ENCODE results near the gene KHDC1. TPM values are rescaled to one million over a fixed set of nuclear protein-coding genes. Genes with fewer than 3 reads are reported as not detected.
"Not testable (repeated sequence)": the region's sequence is repeated elsewhere in the genome, so short reads cannot be mapped to it uniquely, and the experiment has no call there.

KHDC1 gene
- total RNA-seq, 1 donor from 2014 or later = 2.6 TPM

GRCh38 chr6:73290435-73290834 lies 27.4 kb upstream of the KHDC1 start:
- H3K4me1 ChIP-seq (ENCODE audit: control insufficient read depth in 3 of 3, insufficient read depth in 3 of 3, low read length in 3 of 3) = no peaks in the 10 kb centered on the region
- no peaks in the 10 kb centered on the region for H3K27me3 ChIP-seq (ENCODE audit: control insufficient read depth in 3 of 3, insufficient read depth in 3 of 3, low read length in 3 of 3)

GRCh38 chr6:73286752-73287151 lies 23.8 kb upstream of the KHDC1 start:
- no peaks in the 10 kb centered on the region for H3K4me1 ChIP-seq (ENCODE audit: control insufficient read depth in 3 of 3, insufficient read depth in 3 of 3, low read length in 3 of 3)
- H3K9ac ChIP-seq (ENCODE audit: low read depth in 1 of 3, low read length in 3 of 3) = no peak overlapping the region
- H3K27me3 ChIP-seq (ENCODE audit: control insufficient read depth in 3 of 3, insufficient read depth in 3 of 3, low read length in 3 of 3) = no peaks in the 10 kb centered on the region
- no peaks in the 10 kb centered on the region for H3K9me3 ChIP-seq (ENCODE audit: control insufficient read depth in 3 of 3, low read length in 3 of 3)
- H3K36me3 ChIP-seq (ENCODE audit: control insufficient read depth in 3 of 3, insufficient read depth in 3 of 3, low read length in 3 of 3) = no peaks in the 10 kb centered on the region
- H3K27ac ChIP-seq (ENCODE audit: low read depth, low read length) = no peak overlapping the region
- no peak overlapping the region for H3K4me3 ChIP-seq (ENCODE audit: low read length in 3 of 3)

More at GRCh38 chr6:73290435-73290834, 27.4 kb upstream of the KHDC1 start:
- no peak overlapping the region for H3K27ac ChIP-seq (ENCODE audit: low read depth, low read length)
- no peaks in the 10 kb centered on the region for H3K9me3 ChIP-seq (ENCODE audit: control insufficient read depth in 3 of 3, low read length in 3 of 3)
- no peak overlapping the region for H3K9ac ChIP-seq (ENCODE audit: low read depth in 1 of 3, low read length in 3 of 3)
- no peak overlapping the region for H3K4me3 ChIP-seq (ENCODE audit: low read length in 3 of 3)
- no peaks in the 10 kb centered on the region for H3K36me3 ChIP-seq (ENCODE audit: control insufficient read depth in 3 of 3, insufficient read depth in 3 of 3, low read length in 3 of 3)

- Histone ChIP-seq H3K36me3 (ENCODE audit: control insufficient read depth in 3 of 3, insufficient read depth in 3 of 3, low read length in 3 of 3) (no peaks in the 10 kb centered on the region), H3K9ac (ENCODE audit: low read depth in 1 of 3, low read length in 3 of 3) (peak overlapping the region in 1 of 3 donors; percentile 2), H3K27me3 (ENCODE audit: control insufficient read depth in 3 of 3, insufficient read depth in 3 of 3, low read length in 3 of 3) (no peaks in the 10 kb centered on the region), H3K27ac (ENCODE audit: low read depth, low read length) (no peak overlapping the region), H3K4me3 (ENCODE audit: low read length in 3 of 3) (no peak overlapping the region), H3K4me1 (ENCODE audit: control insufficient read depth in 3 of 3, insufficient read depth in 3 of 3, low read length in 3 of 3) (no peaks in the 10 kb centered on the region), H3K9me3 (ENCODE audit: control insufficient read depth in 3 of 3, low read length in 3 of 3) (no peaks in the 10 kb centered on the region)
Measured at GRCh38 chr6:73285674-73286283, 22.8 kb upstream of the KHDC1 start.

- Histone ChIP-seq H3K27ac (ENCODE audit: low read depth, low read length) (no peak overlapping the region), H3K36me3 (ENCODE audit: control insufficient read depth in 3 of 3, insufficient read depth in 3 of 3, low read length in 3 of 3) (no peaks in the 10 kb centered on the region), H3K27me3 (ENCODE audit: control insufficient read depth in 3 of 3, insufficient read depth in 3 of 3, low read length in 3 of 3) (no peaks in the 10 kb centered on the region), H3K4me1 (ENCODE audit: control insufficient read depth in 3 of 3, insufficient read depth in 3 of 3, low read length in 3 of 3) (no peaks in the 10 kb centered on the region), H3K9ac (ENCODE audit: low read depth in 1 of 3, low read length in 3 of 3) (no peak overlapping the region), H3K4me3 (ENCODE audit: low read length in 3 of 3) (no peak overlapping the region), H3K9me3 (ENCODE audit: control insufficient read depth in 3 of 3, low read length in 3 of 3) (no peaks in the 10 kb centered on the region)
Measured at GRCh38 chr6:73282871-73283270, 19.9 kb upstream of the KHDC1 start.

- H3K27me3 ChIP-seq (ENCODE audit: control insufficient read depth in 3 of 3, insufficient read depth in 3 of 3, low read length in 3 of 3); H3K27ac ChIP-seq (ENCODE audit: low read depth, low read length); H3K36me3 ChIP-seq (ENCODE audit: control insufficient read depth in 3 of 3, insufficient read depth in 3 of 3, low read length in 3 of 3); H3K4me1 ChIP-seq (ENCODE audit: control insufficient read depth in 3 of 3, insufficient read depth in 3 of 3, low read length in 3 of 3); H3K4me3 ChIP-seq (ENCODE audit: low read length in 3 of 3); H3K9ac ChIP-seq (ENCODE audit: low read depth in 1 of 3, low read length in 3 of 3); H3K9me3 ChIP-seq (ENCODE audit: control insufficient read depth in 3 of 3, low read length in 3 of 3): not testable (repeated sequence)
Measured at GRCh38 chr6:73281684-73282083, 18.7 kb upstream of the KHDC1 start.

- not testable (repeated sequence) for H3K36me3 ChIP-seq (ENCODE audit: control insufficient read depth in 3 of 3, insufficient read depth in 3 of 3, low read length in 3 of 3); H3K9me3 ChIP-seq (ENCODE audit: control insufficient read depth in 3 of 3, low read length in 3 of 3); H3K27ac ChIP-seq (ENCODE audit: low read depth, low read length); H3K27me3 ChIP-seq (ENCODE audit: control insufficient read depth in 3 of 3, insufficient read depth in 3 of 3, low read length in 3 of 3); H3K4me1 ChIP-seq (ENCODE audit: control insufficient read depth in 3 of 3, insufficient read depth in 3 of 3, low read length in 3 of 3); H3K4me3 ChIP-seq (ENCODE audit: low read length in 3 of 3); H3K9ac ChIP-seq (ENCODE audit: low read depth in 1 of 3, low read length in 3 of 3)
Measured at GRCh38 chr6:73269296-73269695, 6.3 kb upstream of the KHDC1 start.

GRCh38 chr6:73268896-73269295 lies 5.9 kb upstream of the KHDC1 start:
- H3K9me3 ChIP-seq (ENCODE audit: control insufficient read depth in 3 of 3, low read length in 3 of 3); H3K9ac ChIP-seq (ENCODE audit: low read depth in 1 of 3, low read length in 3 of 3); H3K27ac ChIP-seq (ENCODE audit: low read depth, low read length); H3K36me3 ChIP-seq (ENCODE audit: control insufficient read depth in 3 of 3, insufficient read depth in 3 of 3, low read length in 3 of 3); H3K4me3 ChIP-seq (ENCODE audit: low read length in 3 of 3); H3K27me3 ChIP-seq (ENCODE audit: control insufficient read depth in 3 of 3, insufficient read depth in 3 of 3, low read length in 3 of 3); H3K4me1 ChIP-seq (ENCODE audit: control insufficient read depth in 3 of 3, insufficient read depth in 3 of 3, low read length in 3 of 3): not testable (repeated sequence)

- Histone ChIP-seq H3K36me3 (ENCODE audit: control insufficient read depth in 3 of 3, insufficient read depth in 3 of 3, low read length in 3 of 3) (no peaks in the 10 kb centered on the region), H3K9ac (ENCODE audit: low read depth in 1 of 3, low read length in 3 of 3) (no peak overlapping the region), H3K27ac (ENCODE audit: low read depth, low read length) (no peak overlapping the region), H3K27me3 (ENCODE audit: control insufficient read depth in 3 of 3, insufficient read depth in 3 of 3, low read length in 3 of 3) (no peaks in the 10 kb centered on the region), H3K9me3 (ENCODE audit: control insufficient read depth in 3 of 3, low read length in 3 of 3) (no peaks in the 10 kb centered on the region), H3K4me1 (ENCODE audit: control insufficient read depth in 3 of 3, insufficient read depth in 3 of 3, low read length in 3 of 3) (peaks cover 2 to 11% (median 6%) of the 10 kb centered on the region in 3 donors), H3K4me3 (ENCODE audit: low read length in 3 of 3) (no peak overlapping the region)
Measured at GRCh38 chr6:73264446-73264845, 1.4 kb upstream of the KHDC1 start.

- Histone ChIP-seq H3K36me3 (ENCODE audit: control insufficient read depth in 3 of 3, insufficient read depth in 3 of 3, low read length in 3 of 3) (no peaks in the 10 kb centered on the region), H3K27ac (ENCODE audit: low read depth, low read length) (no peak overlapping the region), H3K9me3 (ENCODE audit: control insufficient read depth in 3 of 3, low read length in 3 of 3) (no peaks in the 10 kb centered on the region), H3K27me3 (ENCODE audit: control insufficient read depth in 3 of 3, insufficient read depth in 3 of 3, low read length in 3 of 3) (no peaks in the 10 kb centered on the region), H3K4me1 (ENCODE audit: control insufficient read depth in 3 of 3, insufficient read depth in 3 of 3, low read length in 3 of 3) (peaks cover 2 to 11% (median 6%) of the 10 kb centered on the region in 3 donors), H3K4me3 (ENCODE audit: low read length in 3 of 3) (peak overlapping the region; percentile 84 to 87 (median 85)), H3K9ac (ENCODE audit: low read depth in 1 of 3, low read length in 3 of 3) (peak overlapping the region; percentile 71 to 82 (median 74))
Measured at GRCh38 chr6:73263570-73263909, 544 bp upstream of the KHDC1 start.

- H3K4me1 ChIP-seq (ENCODE audit: control insufficient read depth in 3 of 3, insufficient read depth in 3 of 3, low read length in 3 of 3) = peaks cover 2 to 7% (median 6%) of the 10 kb centered on the region in 3 donors
- H3K36me3 ChIP-seq (ENCODE audit: control insufficient read depth in 3 of 3, insufficient read depth in 3 of 3, low read length in 3 of 3) = no peaks in the 10 kb centered on the region
- no peak overlapping the region for H3K4me3 ChIP-seq (ENCODE audit: low read length in 3 of 3)
- H3K9me3 ChIP-seq (ENCODE audit: control insufficient read depth in 3 of 3, low read length in 3 of 3) = no peaks in the 10 kb centered on the region
- no peaks in the 10 kb centered on the region for H3K27me3 ChIP-seq (ENCODE audit: control insufficient read depth in 3 of 3, insufficient read depth in 3 of 3, low read length in 3 of 3)
- no peak overlapping the region for H3K27ac ChIP-seq (ENCODE audit: low read depth, low read length)
- no peak overlapping the region for H3K9ac ChIP-seq (ENCODE audit: low read depth in 1 of 3, low read length in 3 of 3)
Measured at GRCh38 chr6:73258721-73259120, 4.3 kb downstream of the KHDC1 start.

GRCh38 chr6:73254323-73254722 lies 8.7 kb downstream of the KHDC1 start:
- H3K9ac ChIP-seq (ENCODE audit: low read depth in 1 of 3, low read length in 3 of 3); H3K27ac ChIP-seq (ENCODE audit: low read depth, low read length); H3K36me3 ChIP-seq (ENCODE audit: control insufficient read depth in 3 of 3, insufficient read depth in 3 of 3, low read length in 3 of 3); H3K4me3 ChIP-seq (ENCODE audit: low read length in 3 of 3); H3K27me3 ChIP-seq (ENCODE audit: control insufficient read depth in 3 of 3, insufficient read depth in 3 of 3, low read length in 3 of 3); H3K9me3 ChIP-seq (ENCODE audit: control insufficient read depth in 3 of 3, low read length in 3 of 3); H3K4me1 ChIP-seq (ENCODE audit: control insufficient read depth in 3 of 3, insufficient read depth in 3 of 3, low read length in 3 of 3): not testable (repeated sequence)
